GM10248 (cell line): ENCODE data around the gene PARD3B.

ENCODE experiments used
- CTCF ChIA-PET: fragments of 300-600 bp; sonication (Branson Sonifier 250); formaldehyde crosslinking; extraction: SDS; loops from one replicate; lab custom pipeline; 2021; ENCODE audit warnings: antibody characterized with exemption; lab: Yijun Ruan, JAX
- POLR2A ChIA-PET: fragments of 350-650 bp; sonication (Branson Sonifier 250); formaldehyde crosslinking; extraction: SDS; loops from one replicate; lab custom pipeline; 2020; ENCODE audit warnings: antibody characterized with exemption; lab: Yijun Ruan, JAX
- DNase-seq: peaks from one replicate; pipeline ENCODE4 v3.0.0; 2012; ENCODE audit errors: extremely low spot score
- CTCF ChIP-seq: IDR thresholded peaks from 2 replicates; pipeline ENCODE4 v1.5.1; 2012; ENCODE audit warnings: mild to moderate bottlenecking, low read depth; ENCODE audit errors: extremely low read depth, missing control alignments, control extremely low read depth

The PARD3B gene

GRCh38 chr2:204538182-204539018 lies 6.9 kb upstream of the PARD3B start:
- CTCF ChIA-PET: interaction anchor here (1.0 to 1.8 kb wide), 3 partner anchors 13 to 20 kb away, joined by 3 to 4 read pairs (median 3); no protein-coding TSS in a partner anchor
- DNase-seq: no peak
- POLR2A ChIA-PET: no interaction called here
- no peak for TF ChIP-seq CTCF

GRCh38 chr2:204539019-204539385 lies 6.3 kb upstream of the PARD3B start:
- no peak for DNase-seq
- CTCF ChIA-PET: interaction anchor here (1.0 to 1.8 kb wide), 3 partner anchors 14 to 34 kb away, joined by 3 to 4 read pairs (median 3); no protein-coding TSS in a partner anchor
- POLR2A ChIA-PET: no interaction called here
- TF ChIP-seq CTCF: no peak

GRCh38 chr2:204541637-204542036 lies 3.6 kb upstream of the PARD3B start:
- ChIA-PET CTCF (interaction anchor here (1.1 to 1.5 kb wide), 3 partner anchors 9 to 13 kb away, joined by 3 to 4 read pairs (median 3); no protein-coding TSS in a partner anchor), POLR2A (no interaction called here)

GRCh38 chr2:204542982-204543608 lies 2.2 kb upstream of the PARD3B start:
- CTCF ChIA-PET: interaction anchor here (1.5 kb wide), 1 partner anchor 11 kb away, joined by 3 read pairs; no protein-coding TSS in a partner anchor

More at GRCh38 chr2:204541637-204542036, 3.6 kb upstream of the PARD3B start:
- no peak for TF ChIP-seq CTCF
- no peak for DNase-seq

GRCh38 chr2:204545861-204546735 lies 823 bp downstream of the PARD3B start:
- no peak for TF ChIP-seq CTCF
- DNase-seq: no peak
- ChIA-PET CTCF (interaction anchor here (1.2 kb wide), 1 partner anchor 14 kb away, joined by 3 read pairs; no protein-coding TSS in a partner anchor), POLR2A (no interaction called here)

More at GRCh38 chr2:204542982-204543608, 2.2 kb upstream of the PARD3B start:
- no peak for TF ChIP-seq CTCF
- POLR2A ChIA-PET: no interaction called here
- no peak for DNase-seq
